Activated CD4-positive, CD25-positive, alpha-beta regulatory T cell treated with anti-CD3 and anti-CD28 coated beads, Interleukin-2, amount 50 U/mL, for 72 hours (primary cell): ENCODE measurements around the gene GABBR1.

Experiments
- DNase-seq: peaks from one replicate; pipeline ENCODE4 v3.0.0; 2021

The GABBR1 gene

DNA sequence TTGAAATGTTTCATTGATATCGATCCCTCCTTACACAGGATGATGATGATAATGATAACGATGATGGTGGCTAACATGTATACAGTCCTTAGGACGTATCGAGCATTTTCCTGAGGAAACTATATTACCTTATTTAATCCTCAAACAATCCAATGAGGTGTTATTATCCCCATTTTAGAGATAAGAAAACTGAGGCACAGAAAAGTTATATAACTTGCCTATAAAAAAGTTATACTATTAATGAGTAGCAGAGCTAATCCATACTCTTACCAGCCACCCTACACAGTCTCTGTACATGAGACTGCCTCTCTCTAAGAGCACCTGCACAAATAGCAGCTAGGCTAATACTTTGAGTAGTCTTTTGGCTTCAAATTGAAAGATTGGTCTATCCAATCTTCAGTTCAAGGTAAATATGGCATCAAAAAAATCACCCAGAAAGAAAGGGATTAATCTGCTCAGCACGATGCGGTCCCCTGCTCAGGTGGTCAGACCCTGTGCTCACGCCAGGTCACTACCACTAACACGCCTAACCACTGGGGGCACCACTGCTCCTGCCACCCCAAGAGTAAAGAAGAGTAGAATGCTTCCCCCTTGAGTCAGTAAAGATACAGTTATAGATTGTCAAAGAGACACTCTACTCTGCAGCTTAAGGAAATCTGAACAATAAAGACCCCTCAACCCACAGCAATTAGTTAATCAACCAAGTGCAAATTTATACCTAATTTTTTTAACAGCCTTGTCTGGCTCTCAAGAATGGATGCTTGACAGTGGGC lies 15.0 kb downstream of the GABBR1 start:
- no peak for DNase-seq

DNA sequence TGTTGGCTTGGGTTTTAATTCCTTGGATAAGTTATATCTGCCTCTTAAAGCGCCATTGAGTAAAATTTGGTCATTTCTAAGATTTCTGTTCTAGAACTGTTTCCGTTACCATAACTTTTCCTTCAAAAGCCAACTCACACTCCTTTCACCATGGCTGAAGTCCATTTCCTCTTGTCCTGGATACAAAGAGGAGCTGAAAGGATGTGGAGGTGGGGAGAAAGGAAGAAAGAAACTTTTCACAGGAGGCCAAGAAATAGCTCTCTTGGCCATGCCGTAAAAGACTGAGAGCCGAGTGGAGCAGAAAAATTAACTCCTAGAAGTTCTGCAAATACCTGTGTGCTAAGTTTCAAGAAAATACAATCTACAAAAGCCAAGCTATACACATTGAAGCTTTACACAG lies 21.6 kb downstream of the GABBR1 start:
- DNase-seq = no peak

DNA sequence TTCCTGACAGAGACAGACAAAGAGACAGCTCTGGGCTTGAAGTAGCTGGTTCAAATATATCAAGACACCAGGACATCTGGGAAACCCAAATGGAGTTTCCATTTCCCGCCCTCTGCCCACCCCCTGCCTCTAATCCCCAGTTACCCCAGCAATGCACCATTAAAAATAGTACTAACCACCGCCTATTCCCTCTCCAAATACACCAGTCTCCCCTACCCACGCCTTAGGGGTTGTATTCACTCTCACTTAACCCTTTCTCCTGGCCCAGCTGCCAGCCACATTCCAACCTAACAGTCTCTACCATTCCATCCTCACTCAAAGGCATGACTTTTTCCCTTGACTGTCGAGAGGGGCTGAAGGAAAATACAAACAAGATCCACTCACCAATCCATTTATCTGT lies 22.4 kb downstream of the GABBR1 start:
- DNase-seq = no peak

DNA sequence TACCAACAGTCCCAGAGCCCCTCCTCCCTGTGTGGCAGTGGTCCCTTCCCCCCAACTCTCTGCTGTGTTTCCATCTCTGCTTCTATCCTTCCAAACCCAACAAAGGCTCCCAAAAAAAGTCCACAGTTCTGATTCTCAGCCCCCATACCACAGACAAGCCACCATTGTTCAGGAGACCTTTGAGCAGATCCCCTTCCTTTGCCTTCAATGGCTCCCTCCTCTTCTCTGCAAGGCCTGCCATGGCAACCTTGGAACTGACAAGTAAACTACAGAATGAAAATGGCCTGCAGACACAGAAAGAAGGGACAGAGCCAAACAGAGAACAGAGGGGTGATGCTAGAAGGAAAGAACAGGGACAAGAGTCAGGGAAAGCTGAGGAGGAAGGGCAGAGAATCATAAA lies 24.9 kb downstream of the GABBR1 start:
- no peak for DNase-seq

DNA sequence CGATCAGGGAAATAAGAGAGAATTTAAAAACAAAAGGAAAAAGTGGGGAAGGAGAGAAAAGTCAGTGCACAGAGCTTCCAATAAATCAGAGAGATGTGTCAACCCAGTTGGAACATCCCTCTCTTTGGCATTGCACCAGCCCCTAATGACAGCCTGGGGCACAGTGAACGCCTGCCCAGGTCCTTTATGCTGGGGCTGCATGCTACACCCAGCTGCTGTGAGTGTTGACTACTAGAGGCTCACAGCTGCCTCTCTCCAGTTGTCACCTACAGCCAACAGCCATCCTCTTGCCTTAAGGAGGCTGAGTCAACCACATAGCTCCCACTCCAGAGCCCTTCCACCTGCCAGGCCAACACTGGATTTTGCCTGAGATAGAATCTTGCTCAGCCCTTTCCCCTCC lies 29.1 kb downstream of the GABBR1 start:
- DNase-seq = no peak

DNA sequence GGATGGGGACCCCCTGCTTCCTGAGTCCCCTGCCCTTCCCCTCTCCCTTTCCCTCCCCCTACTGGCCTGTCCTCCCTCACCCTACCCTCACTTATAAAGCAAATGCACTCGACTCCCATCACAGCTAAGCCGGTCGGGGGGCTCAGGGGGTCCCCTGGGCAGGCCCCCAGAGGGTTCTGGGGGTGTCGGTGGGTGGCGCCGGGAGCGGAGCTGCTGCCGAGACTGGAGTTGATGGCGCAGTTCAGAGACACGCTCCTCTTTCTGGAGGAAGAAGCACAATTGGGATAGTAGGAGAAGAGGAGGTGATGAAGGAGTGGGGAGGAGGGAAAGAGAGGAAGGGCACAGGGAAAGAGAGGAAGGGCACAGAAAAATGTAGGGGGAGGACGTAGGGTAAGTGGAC lies 29.5 kb downstream of the GABBR1 start:
- DNase-seq = no peak

DNA sequence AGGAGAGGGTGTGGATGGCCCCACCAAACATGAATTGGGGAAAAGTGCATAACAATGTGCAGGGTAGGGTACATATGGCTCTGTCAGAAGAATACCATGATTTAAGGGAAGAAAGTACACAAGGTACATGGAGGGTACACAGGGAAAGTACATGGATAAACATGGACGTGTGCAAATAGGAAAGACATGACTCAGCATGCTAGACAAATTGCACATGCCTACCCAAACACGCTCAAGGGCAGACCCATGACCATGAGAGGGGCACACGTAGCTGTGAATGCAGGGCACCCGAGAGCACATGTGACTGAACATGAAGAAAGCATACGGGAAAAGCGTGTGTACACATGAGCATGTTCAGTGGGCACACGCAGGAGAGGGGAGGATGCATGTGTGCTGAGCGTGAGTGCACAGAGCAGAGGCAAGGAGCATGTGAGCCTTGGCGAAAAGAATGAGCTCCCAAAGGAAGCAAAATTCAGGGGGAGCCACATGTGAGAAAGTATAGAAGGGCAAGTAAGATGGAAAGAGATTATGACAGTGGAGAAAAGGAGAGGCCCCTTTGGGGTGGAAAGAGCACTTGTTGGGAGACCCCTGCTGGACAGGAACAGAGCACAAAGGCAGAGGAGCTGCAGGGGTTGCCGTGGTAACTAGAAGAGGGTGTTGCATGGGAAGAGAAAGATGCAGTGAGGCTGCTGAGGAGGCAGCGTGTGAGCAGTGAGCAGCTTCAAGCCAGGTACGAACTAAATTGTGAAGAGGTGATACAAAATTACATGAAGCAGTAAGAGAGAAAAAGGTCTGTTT lies 30.2 kb downstream of the GABBR1 start:
- no peak for DNase-seq

DNA sequence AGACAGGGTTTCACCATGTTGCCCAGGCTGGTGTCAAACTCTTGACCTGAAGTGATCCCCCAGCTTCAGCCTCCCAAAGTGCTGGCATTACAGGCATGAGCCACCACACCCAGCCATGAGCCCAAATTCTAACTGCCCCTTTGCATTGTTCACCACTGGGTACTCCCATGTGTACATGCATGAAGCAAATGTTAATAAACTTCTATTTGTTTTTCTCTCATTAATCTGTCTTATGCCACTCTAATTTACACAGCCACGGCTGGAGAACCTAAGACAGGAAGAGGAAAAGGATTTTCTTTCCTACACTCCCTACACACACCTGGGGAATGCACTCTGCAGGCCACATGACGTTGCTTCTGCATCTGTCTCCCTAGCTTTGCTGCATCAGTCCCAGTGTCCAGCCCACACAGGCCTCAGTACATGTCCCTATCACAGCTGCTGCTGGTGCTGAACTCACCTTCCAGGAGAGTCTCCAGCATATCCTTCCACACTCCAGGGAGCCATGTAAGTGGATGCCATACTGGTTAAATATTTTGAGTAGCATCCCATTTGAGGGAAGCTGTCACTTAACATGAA lies 34.7 kb downstream of the GABBR1 start:
- DNase-seq = no peak

DNA sequence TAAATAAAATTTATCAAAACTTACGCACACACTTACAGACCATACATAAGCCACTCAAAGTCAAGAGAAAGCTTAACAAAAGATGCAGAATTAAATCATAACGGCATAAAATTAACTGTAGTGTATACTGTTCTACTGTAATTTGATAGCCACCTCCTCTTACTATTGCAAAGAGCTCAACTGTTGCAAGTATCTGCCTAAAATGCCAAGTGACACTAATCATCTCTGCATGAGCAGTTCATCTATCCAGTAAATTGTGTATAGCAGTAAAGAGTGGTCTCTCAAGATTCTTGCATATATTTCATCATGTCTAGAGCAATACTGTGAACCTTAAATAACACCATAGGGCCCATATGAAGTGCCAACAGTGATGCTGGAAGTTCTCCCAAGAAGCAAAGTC lies 35.8 kb downstream of the GABBR1 start:
- DNase-seq = no peak

DNA sequence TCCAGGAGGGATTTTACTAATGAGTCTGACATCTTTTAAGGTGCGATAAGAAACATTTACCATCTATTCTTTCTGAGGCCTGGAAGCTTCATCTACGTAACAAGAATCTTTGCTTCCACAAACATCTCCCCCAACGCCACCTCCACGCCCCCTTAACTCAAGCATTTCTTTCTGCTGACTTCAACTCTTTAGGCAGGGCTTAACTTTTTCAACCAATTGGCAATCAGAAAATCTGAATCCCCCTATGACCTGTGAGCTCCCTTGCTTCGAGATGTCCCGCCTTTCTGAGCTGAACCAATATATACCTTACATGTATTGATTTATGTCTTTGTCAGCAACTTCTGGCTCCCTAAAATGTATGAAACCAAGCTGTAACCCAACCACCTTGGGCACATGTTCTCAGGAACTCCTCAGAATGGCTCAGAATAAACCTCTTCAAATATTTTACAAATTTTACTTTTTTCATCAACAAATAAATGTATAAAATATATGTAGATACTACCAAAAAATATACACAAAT lies 36.5 kb downstream of the GABBR1 start:
- DNase-seq = no peak

DNA sequence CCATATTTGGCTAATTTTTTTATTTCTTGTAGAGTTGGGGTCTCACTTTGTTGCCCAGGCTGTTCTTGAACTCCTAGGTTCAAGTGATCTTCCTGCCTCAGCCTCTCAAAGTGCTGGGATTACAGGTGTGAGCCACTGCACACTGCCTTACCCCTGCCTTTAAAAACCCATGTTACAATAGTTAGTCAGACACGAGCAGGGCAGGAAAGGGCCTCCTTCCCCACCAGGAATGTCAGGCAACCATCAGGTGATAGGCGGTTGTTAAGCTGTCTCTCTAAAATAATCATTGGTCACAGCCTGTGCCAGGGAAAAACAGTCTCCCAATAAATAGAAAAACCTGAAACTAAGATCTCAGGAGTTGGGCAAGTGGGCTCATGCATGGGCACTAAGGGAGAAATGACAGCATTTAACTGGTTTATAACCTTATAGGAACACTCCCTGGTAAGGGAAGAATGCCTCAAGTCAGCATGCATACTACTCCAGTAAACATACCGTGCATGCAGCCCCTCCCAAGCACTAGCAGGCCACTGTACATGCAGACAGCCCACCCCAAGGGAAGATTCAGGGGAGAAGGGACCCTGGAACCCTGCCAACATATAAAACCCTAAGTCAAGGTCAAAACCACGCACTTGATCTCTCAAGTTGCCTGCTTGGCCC lies 39.7 kb downstream of the GABBR1 start:
- no peak for DNase-seq

DNA sequence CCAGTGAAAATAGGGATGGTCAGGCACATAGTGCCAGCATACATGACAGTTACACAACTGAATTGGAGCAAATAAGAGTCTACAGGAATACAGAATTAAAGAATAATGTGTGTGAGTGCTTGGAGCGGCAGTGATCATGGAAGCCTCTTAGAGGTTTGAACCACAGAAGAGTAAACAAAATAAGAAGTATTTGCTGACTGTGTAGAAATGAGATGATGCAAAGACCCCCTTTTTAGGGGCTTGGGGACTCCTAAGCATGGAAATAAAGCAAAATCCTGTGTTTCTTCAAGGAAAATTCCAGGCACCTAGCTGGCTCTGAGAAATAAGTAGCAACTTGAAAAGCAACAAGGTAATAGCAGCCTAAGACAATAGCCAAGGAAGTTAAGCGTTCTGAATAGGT lies 41.3 kb downstream of the GABBR1 start:
- no peak for DNase-seq

DNA sequence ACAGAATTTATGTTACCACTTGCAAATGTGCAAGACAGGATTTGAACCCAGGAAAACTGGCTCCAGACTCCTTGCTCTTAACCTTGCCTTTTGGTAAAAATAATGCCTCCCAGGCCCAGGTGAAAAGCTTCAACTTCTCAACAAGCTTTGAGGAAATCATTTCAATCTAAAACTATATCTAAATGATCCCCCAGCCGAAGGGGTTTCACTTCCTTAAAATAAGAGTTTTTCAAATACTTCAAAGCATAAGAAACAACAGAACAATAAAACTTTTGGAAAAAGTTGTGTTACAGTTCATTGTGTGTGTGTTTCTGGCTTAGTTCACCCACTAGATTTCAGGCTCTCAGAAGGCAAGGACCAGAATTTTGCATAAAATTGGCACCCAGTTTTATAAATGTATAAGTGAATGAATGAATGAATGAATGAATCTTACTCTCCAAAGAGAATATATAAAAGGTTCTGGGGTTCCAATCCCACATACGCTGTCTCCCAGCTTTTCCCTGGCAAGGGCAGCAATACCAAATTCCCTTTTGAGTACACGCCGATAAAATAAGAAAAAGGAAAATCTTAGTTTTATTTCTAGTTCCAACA lies 42.7 kb downstream of the GABBR1 start:
- no peak for DNase-seq

DNA sequence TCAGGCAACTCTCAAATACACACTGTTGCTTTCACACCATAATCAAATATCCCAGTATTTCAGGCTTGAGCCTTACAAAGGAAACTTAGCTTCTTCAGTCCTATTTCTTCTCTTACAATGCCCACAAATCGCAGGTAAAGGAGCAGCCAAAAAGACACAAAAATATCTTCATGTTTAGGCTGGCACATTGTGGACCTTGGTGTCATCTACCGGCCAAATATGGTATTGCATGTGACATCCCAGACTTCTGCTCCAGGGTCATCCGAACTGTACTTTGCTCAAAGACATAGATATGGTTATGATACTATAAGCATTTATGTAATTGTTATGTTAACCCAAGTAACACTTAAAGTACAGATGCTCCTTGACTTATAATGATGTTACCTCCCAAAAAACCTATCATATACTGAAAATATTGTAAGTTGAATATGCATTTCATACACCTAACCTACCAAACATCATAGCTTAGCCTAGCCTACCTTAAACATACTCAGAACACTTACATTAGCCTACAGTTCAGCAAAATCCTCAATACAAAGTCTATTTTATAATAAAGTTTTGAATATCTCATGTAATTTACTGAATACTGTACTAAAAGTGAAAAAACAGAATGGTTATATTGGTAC lies 43.4 kb downstream of the GABBR1 start:
- DNase-seq = peak; percentile 58

DNA sequence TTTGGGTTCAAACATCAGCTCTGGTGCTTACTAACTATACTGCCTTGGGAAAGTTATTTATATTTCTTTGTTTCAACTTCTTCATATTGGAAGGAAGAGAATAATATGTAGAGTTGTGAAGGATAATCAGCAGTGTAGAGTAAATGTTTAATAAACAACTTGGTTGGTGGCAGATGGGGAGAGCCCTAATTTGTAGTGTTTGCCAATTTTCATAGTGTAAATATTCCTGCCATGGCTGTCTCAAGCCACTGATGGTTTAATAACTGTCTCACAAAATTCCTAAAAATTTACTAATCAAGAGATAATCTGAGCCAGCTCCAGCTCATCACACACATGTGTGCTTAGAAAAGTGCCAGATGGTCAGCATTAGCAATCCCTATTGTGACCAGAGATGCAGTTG lies 48.2 kb downstream of the GABBR1 start, which contains the start of gene OR2H2:
Gene OR2H2 (plus strand): TSS at position 301 of the 400 bp plus-strand sequence. CDS start 2,824 bp downstream, outside the sequence.
- no peak for DNase-seq

DNA sequence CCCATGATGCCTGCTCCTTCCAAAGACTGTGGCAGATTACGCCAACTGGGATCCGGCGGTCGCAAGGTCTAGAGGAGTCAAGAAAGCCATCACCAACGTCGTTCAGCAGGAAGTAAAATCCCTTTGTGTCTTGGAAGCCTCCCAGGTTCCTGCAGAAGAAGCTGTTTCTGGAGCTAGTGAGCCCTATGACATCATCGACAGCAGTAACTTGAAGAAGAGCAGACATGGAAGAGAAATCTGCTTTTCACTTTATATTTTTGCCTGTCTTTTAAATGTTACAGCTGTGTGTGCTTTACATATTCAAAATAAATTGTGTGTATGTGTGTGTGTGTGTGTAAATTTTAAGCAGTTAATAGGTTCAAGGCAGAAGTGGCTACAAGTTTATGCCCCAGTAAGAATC lies 55.4 kb downstream of the GABBR1 start:
- no peak for DNase-seq

DNA sequence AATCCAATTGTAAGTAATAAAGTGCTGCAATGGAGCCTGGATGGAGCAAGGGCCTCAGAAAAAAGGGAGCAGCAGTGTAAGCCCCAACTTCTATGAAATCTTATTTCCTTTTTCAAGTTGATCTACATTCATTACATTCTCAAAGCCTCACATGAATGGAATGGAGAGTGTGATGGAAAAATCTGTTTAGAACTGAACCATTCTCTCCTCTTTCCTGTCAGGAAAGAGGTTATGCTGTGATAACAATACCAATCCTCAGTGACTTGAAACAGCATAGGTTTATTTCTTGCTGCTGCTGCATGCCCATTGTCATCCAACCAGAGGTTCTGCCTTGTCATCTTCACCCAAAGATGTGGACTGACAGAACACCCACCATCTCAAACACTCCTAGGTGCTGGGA lies 56.9 kb downstream of the GABBR1 start:
- DNase-seq = no peak

DNA sequence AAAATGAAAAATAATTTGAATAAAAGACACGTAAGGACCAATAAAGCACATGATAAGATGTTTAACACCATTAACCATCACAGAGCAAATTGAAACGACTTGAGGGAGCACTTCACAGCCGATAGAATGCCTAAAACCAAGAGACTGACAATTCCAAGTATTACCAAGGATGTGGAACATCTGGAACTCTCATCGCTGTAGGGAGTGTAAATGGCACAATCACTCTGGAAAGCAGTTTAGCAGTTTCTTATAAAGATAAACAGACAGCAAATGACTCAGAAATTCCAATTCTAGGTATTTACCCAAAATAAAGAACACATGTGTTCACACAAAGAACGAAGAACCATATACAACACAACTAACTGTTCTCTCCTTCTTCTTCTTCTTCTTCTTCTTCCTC lies 65.0 kb downstream of the GABBR1 start:
- no peak for DNase-seq

DNA sequence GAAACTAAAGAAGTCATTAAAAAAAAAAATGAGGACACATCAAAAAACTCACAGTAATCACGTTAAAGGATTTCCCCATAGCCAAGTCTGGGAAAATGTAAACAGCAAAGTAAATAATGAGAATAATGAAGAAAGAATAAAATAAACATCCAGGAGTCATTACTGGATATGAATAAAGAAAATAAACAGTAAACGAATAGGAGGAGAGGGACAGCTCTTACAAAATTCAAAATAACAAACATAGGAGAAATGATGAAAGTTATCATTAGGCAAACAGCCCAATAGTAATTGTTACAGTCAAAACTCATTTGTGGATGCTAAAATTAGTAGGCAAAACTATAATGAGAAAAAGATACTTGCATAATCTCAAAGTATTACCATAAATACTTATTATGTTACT lies 65.4 kb downstream of the GABBR1 start:
- no peak for DNase-seq

DNA sequence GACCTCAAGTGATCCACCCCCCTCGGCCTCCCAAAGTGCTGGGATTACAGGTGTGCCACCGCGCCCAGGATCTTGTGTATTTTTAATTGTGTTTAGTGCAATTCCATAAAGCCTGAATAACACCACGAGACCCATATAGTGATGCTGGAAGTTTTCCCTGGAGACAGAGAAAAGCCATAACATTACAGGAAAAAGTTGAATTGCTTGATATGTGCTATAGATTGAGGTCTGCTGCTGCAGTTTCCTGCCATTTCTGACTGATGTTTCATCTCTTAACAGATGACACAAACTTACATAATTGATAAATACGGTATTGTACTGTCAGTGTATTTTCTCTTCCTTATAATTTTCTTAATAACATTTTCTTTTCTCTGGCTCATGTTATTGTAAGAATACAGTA lies 66.1 kb downstream of the GABBR1 start:
- no peak for DNase-seq

DNA sequence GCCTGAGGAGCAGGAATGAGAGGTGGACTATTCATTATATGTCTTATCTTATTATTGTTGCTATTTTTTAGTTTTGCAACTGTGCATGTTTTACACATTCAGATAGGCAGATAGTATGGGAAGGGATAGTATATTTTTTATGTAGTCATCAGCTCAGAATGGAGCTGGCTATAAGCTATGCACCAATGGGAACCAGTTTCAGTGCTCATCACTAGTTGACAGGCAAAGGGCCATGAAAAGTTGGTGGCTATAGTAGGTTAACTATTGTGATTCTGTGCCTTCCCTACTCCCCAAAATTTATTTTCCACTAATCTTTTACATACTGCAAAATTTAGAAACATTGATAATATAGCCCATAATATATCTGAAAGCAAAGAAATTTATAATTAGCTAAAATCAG lies 68.1 kb downstream of the GABBR1 start:
- no peak for DNase-seq

DNA sequence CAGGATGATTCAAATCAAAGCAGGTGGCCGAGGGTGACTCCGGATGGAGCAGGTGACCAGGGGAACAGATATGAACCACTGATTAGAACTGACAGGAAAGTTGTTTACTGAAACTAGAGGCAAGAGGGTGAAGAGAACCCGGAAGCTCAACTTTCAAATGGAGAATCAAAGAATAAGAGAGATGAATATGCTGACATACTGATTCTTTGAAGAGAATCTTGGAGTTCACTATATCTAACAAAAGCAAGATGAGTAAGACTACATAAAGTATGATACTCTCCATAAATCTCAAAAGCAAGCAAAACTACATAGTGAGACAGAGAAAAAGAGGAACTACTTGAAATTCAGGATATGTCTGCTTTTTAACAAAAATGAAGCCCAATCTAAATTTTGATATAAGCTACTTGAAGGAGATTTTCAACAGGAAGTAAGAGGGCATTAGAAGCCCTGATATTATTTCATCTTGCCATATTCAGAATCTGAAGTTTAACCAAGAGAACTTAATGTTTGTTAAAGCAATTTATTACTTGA lies 69.5 kb downstream of the GABBR1 start:
- no peak for DNase-seq
